Measurements from ENCODE around the gene SMIM3.
A peak's percentile ranks its signal among the peaks of the same experiment; 100 is the strongest.

The SMIM3 gene

GRCh38 chr5:150757087-150757649, 21.4 kb upstream of the SMIM3 start:
- TF ChIP-seq FOXP2 (optimal IDR thresholded peaks at IDR 0.05; ENCODE audit: borderline replicate concordance, extremely low read depth, extremely low read length, insufficient read depth) (no peak), TAF1 (IDR thresholded peaks at IDR 0.05; ENCODE audit: borderline replicate concordance, insufficient read depth, low read length) (no peak), SIN3A (IDR thresholded peaks at IDR 0.05; ENCODE audit: borderline replicate concordance, insufficient read depth, low read length) (no peak), POLR2AphosphoS5 (IDR thresholded peaks at IDR 0.05; ENCODE audit: low read depth, low read length) (no peak), REST (IDR thresholded peaks at IDR 0.05; ENCODE audit: insufficient read depth in 1 of 2, low read depth in 2 of 2, low read length in 2 of 2) (no peak)

- no peak for TF ChIP-seq FOXP2 (optimal IDR thresholded peaks at IDR 0.05; ENCODE audit: borderline replicate concordance, extremely low read depth, extremely low read length, insufficient read depth)
- TF ChIP-seq REST (IDR thresholded peaks at IDR 0.05; ENCODE audit: insufficient read depth in 1 of 2, low read depth in 2 of 2, low read length in 2 of 2) = no peak
- TF ChIP-seq TAF1 (IDR thresholded peaks at IDR 0.05; ENCODE audit: borderline replicate concordance, insufficient read depth, low read length) = no peak
- no peak for TF ChIP-seq POLR2AphosphoS5 (IDR thresholded peaks at IDR 0.05; ENCODE audit: low read depth, low read length)
- TF ChIP-seq SIN3A (IDR thresholded peaks at IDR 0.05; ENCODE audit: borderline replicate concordance, insufficient read depth, low read length) = no peak
These were observed 20.4 kb upstream of the SMIM3 start for GRCh38 chr5:150758203-150758530.

GRCh38 chr5:150758531-150759333, 19.8 kb upstream of the SMIM3 start, which contains the start of gene DCTN4:
Gene DCTN4 (minus strand): TSS chr5:150759017. CDS start chr5:150758993, 24 bp downstream.
- TF ChIP-seq SIN3A (IDR thresholded peaks at IDR 0.05; ENCODE audit: borderline replicate concordance, insufficient read depth, low read length) (no peak), TAF1 (IDR thresholded peaks at IDR 0.05; ENCODE audit: borderline replicate concordance, insufficient read depth, low read length) (peak; percentile 86; the same call in 1 of the 2 replicates), REST (IDR thresholded peaks at IDR 0.05; ENCODE audit: insufficient read depth in 1 of 2, low read depth in 2 of 2, low read length in 2 of 2) (no peak), POLR2AphosphoS5 (IDR thresholded peaks at IDR 0.05; ENCODE audit: low read depth, low read length) (peak; percentile 85), FOXP2 (optimal IDR thresholded peaks at IDR 0.05; ENCODE audit: borderline replicate concordance, extremely low read depth, extremely low read length, insufficient read depth) (peak; percentile 82)

- TF ChIP-seq REST (IDR thresholded peaks at IDR 0.05; ENCODE audit: insufficient read depth in 1 of 2, low read depth in 2 of 2, low read length in 2 of 2) (no peak), FOXP2 (optimal IDR thresholded peaks at IDR 0.05; ENCODE audit: borderline replicate concordance, extremely low read depth, extremely low read length, insufficient read depth) (no peak), TAF1 (IDR thresholded peaks at IDR 0.05; ENCODE audit: borderline replicate concordance, insufficient read depth, low read length) (no peak), SIN3A (IDR thresholded peaks at IDR 0.05; ENCODE audit: borderline replicate concordance, insufficient read depth, low read length) (no peak), POLR2AphosphoS5 (IDR thresholded peaks at IDR 0.05; ENCODE audit: low read depth, low read length) (no peak)
These were observed 19.3 kb upstream of the SMIM3 start for GRCh38 chr5:150759334-150759583.

Data from PFSK-1 (cell line).